ENCODE measurements around the gene SPRTN. TPM values are rescaled to one million over a fixed set of nuclear protein-coding genes. Genes with fewer than 3 reads are reported as not detected.

Gene SPRTN
- total and polyA plus RNA-seq, 2 donors from 2014 or later, result 5.3 to 8.9 TPM

- Histone ChIP-seq H3K27ac (ENCODE audit: low read depth in 2 of 2, low read length in 2 of 2) (no peak overlapping the region), H3K36me3 (ENCODE audit: control insufficient read depth in 2 of 3, insufficient read depth in 3 of 3, low read length in 3 of 3) (no peaks in the 10 kb centered on the region), H3K4me1 (ENCODE audit: control insufficient read depth in 2 of 3, insufficient read depth in 2 of 3, low read depth in 1 of 3, low read length in 3 of 3) (peaks cover 8 to 22% (median 10%) of the 10 kb centered on the region in 3 donors), H3K9me3 (ENCODE audit: control insufficient read depth in 2 of 3, insufficient read depth in 1 of 3, low read length in 3 of 3) (no peaks in the 10 kb centered on the region), H3K27me3 (ENCODE audit: control insufficient read depth, insufficient read depth, low read length) (no peaks in the 10 kb centered on the region), H3K9ac (ENCODE audit: low read length in 3 of 3) (no peak overlapping the region), H3K4me3 (ENCODE audit: low read length in 3 of 3) (peak overlapping the region; percentile 11 to 44 (median 37))
- FAIRE-seq, result no peak
- intact Hi-C loops (cut with DNase I), result no loop called here
- TF ChIP-seq, protein P1, sequence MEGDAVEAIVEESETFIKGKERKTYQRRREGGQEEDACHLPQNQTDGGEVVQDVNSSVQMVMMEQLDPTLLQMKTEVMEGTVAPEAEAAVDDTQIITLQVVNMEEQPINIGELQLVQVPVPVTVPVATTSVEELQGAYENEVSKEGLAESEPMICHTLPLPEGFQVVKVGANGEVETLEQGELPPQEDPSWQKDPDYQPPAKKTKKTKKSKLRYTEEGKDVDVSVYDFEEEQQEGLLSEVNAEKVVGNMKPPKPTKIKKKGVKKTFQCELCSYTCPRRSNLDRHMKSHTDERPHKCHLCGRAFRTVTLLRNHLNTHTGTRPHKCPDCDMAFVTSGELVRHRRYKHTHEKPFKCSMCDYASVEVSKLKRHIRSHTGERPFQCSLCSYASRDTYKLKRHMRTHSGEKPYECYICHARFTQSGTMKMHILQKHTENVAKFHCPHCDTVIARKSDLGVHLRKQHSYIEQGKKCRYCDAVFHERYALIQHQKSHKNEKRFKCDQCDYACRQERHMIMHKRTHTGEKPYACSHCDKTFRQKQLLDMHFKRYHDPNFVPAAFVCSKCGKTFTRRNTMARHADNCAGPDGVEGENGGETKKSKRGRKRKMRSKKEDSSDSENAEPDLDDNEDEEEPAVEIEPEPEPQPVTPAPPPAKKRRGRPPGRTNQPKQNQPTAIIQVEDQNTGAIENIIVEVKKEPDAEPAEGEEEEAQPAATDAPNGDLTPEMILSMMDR (IDR thresholded peaks at IDR 0.05; ENCODE audit: borderline replicate concordance, extremely low read depth, insufficient read depth), result no peak
- no peak for DNase-seq
Measured at GRCh38 chr1:231334079-231334666, 3.9 kb upstream of the SPRTN start.

DNA sequence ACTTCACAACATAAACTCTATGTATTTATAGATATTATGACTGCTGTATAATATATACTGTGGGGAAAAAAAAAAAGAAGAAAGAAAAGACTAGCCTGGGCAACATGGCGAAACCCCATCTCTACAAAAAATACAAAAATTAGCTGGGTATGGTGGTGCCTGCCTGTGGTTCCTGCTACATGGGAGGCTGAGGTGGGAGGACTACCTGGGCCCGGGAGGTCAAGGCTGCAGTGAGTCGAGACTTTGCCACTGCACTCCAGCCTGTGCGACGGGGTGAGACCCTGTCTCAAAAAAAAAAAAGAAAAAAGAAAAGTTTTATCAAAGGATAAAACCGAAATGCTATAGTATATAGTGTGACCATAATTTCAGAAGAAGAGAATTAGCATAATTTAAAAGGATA, 3.1 kb upstream of the SPRTN start:
- H3K4me1 ChIP-seq (ENCODE audit: control insufficient read depth in 2 of 3, insufficient read depth in 2 of 3, low read depth in 1 of 3, low read length in 3 of 3), result peaks cover 10 to 26% (median 13%) of the 10 kb centered on the region in 3 donors
- no peak overlapping the region for H3K27ac ChIP-seq (ENCODE audit: low read depth in 2 of 2, low read length in 2 of 2)
- intact Hi-C loops (cut with DNase I), result no loop called here
- peak overlapping the region in 2 of 3 donors; percentile 37 to 44 for H3K4me3 ChIP-seq (ENCODE audit: low read length in 3 of 3)
- H3K36me3 ChIP-seq (ENCODE audit: control insufficient read depth in 2 of 3, insufficient read depth in 3 of 3, low read length in 3 of 3), result no peaks in the 10 kb centered on the region
- H3K9me3 ChIP-seq (ENCODE audit: control insufficient read depth in 2 of 3, insufficient read depth in 1 of 3, low read length in 3 of 3), result no peaks in the 10 kb centered on the region
- TF ChIP-seq, protein P1 (IDR thresholded peaks at IDR 0.05; ENCODE audit: borderline replicate concordance, extremely low read depth, insufficient read depth), result no peak
- no peak for FAIRE-seq
- H3K9ac ChIP-seq (ENCODE audit: low read length in 3 of 3), result no peak overlapping the region
- DNase-seq, result no peak
- no peaks in the 10 kb centered on the region for H3K27me3 ChIP-seq (ENCODE audit: control insufficient read depth, insufficient read depth, low read length)

DNA sequence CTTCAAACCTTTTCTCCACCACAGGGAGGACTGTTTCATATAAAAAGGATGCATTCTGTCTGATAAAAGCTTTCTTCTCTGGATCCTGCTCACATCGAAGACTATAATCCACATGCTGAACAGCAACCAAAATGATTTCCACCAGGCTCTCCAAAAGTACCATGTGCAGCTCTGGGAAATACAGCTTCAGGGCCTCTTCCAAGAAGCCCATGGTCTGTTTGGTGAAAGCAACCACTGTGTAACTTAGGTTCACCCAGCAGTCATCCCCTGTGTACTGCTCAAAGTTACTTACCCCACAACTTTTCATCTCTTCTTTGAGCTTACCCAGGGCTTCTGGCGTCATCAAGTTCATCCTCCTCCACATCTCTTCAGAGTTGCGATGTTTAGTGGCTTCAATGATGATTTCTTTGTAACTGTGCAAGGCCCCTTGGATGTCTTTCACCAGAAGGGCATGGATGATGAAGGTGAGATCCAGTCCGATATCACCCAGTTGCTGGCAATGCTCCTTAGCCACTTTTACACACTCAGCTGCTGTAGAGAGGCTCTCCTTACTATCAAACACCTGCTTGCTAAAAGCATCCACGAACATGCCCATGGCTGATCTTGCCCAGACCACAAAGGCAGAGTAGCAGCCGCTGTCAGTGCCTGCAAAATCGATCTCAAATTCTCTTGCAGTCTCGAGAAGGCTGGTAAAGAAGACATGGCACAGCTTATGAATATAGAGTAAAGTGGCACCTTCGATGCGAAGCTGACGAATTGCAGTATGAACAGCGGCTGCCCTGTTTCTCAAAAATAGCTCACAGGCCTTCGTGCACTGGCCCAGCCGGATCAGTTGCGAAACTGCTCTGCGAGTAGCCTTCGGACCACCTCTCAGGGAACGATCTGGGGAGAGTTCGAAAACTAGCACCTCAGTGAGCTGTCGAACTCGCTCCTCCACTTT, 2.2 kb upstream of the SPRTN start:
- no peaks in the 10 kb centered on the region for H3K9me3 ChIP-seq (ENCODE audit: control insufficient read depth in 2 of 3, insufficient read depth in 1 of 3, low read length in 3 of 3)
- TF ChIP-seq, protein P1 (IDR thresholded peaks at IDR 0.05; ENCODE audit: borderline replicate concordance, extremely low read depth, insufficient read depth), result no peak
- peak overlapping the region; percentile 94 to 99 (median 96) for H3K4me3 ChIP-seq (ENCODE audit: low read length in 3 of 3)
- intact Hi-C loops (cut with DNase I), result no loop called here
- peak overlapping the region in 2 of 3 donors; percentile 60 to 88 for H3K9ac ChIP-seq (ENCODE audit: low read length in 3 of 3)
- H3K27me3 ChIP-seq (ENCODE audit: control insufficient read depth, insufficient read depth, low read length), result no peaks in the 10 kb centered on the region
- DNase-seq (peak in 2 of 5 donors; percentile 6 to 41), FAIRE-seq (no peak)
- no peaks in the 10 kb centered on the region for H3K36me3 ChIP-seq (ENCODE audit: control insufficient read depth in 2 of 3, insufficient read depth in 3 of 3, low read length in 3 of 3)
- H3K4me1 ChIP-seq (ENCODE audit: control insufficient read depth in 2 of 3, insufficient read depth in 2 of 3, low read depth in 1 of 3, low read length in 3 of 3), result peaks cover 10 to 26% (median 13%) of the 10 kb centered on the region in 3 donors
- H3K27ac ChIP-seq (ENCODE audit: low read depth in 2 of 2, low read length in 2 of 2), result no peak overlapping the region

Measured in kidney (tissue), 14 donors.